CD4-positive, alpha-beta T cell treated with Interleukin-15 for 1 hour (primary cell): Measurements from ENCODE around the gene ACOX2.

Experiments
- DNase-seq: peaks from one replicate; pipeline ENCODE4 v3.0.0-alpha.2; 2020

ACOX2 gene

DNA sequence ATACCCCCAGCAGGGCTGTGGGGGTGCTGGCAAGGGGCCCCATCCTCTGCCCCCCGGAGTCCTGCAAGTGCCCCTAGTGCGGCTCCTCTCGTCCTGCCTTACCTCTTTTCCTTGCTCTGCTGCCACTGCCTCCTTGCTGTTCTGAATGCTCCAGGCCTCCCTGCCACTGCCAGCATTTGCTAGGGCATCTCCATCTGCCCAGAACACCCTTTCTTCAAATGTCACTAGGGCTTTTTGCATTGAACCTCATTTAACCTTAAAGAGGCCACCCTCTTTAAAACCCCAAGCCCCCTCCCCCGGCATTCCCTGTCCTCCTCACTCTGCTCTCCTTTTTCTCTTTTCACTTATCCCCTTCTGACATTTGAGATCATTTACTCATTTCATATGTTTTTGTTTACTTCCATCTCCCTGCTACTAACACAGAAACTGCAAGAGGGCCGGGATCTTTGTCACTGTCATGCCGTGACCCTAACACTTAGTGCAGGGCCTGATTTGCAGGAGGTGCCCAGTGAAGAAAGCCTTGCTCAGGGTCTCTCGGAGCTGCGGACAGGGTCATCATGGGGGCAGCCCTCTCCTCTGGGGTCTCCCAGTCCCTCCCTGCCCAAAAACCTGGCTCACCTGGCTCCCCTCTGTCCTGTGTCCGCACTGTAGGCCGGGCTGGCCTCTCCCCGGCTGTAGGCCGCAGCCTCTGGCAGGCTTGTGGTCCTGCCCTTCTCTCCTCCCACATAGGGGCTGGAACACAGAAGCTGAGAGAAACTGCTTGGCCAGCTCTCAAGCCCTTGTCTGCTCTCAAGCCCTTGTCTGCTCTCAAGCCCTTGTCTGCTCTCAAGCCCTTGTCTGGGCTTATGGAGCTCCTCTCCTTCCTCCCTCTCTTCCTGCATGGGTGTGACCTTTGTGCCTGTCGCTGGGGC is at the start of gene ACOX2:
Gene ACOX2, minus strand, starts transcription at position 690 of the 911 bp plus-strand sequence. CDS start 2,084 bp downstream, outside the sequence.
- DNase-seq = no peak

DNA sequence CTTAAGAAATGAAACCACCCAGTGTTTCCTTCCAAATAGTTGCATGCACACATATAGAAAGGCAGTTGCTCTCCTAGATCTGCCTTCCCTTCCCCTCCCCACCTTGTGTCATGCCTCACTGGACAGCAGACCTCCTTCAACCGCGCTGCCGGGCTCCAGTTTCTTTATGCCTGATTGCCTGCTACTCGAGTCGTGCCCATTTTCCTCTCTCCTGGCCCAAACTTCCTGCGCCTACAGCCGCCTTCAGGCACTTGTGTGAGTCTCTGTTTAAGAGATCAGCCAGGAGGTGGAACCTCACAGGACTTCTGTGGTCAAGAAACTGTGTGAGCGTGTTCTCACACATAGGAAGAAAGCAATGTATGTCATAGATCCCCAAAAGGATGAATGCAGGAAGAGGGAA is 49.0 kb upstream of the ACOX2 start:
- DNase-seq = no peak

DNA sequence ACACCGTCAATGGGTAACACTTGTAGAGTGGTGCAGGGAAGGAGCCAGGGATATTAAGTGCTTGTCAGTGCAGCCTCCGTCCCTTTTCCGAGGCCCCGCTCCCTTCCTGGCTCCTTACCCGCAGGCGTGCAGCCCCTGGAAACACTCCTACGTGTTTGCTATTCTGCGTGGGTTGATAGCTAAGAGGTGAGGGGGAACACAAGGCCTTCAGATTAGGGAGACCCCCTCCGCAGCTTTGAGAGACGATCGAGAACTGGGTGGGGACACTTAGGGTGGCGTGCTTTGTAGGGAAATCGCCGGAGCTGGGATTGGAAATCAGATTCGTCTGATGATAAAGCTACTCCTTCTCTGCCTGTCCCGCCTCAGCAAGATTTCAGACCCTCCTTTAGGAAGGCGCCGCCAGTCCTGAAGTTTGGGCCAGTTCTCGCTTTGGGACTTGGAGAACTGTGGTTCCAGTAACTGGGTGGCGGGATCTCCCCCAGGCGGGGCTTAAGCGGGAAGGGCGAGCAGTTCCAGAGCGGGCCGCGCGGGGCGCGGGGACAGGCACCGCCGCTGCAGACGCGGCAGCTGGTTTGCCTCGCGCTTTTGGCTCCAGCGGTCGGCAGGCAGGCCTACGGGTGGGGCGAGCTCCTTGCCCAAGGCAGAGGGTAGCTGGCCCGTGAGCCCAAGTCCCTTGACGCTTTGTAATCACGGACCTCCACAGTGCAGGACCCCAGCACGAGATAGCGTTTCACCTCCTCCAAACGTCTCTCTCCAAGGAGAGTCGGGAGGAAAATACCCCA is 48.2 kb upstream of the ACOX2 start:
- DNase-seq = peak; percentile 52

DNA sequence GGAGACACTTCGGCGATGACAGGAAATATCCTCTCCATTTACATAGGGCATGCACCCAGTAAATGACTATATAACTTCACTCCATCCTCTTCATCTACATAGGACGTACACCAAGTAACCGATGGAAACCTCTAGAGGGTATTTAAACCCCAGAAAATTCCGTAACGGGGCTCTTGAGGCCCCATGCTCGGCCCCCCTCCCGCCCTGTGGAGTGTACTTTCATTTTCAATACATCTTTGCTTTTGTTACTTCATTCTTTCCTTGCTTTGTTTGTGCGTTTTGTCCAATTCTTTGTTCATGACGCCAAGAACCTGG is 47.7 kb upstream of the ACOX2 start:
- DNase-seq = no peak

DNA sequence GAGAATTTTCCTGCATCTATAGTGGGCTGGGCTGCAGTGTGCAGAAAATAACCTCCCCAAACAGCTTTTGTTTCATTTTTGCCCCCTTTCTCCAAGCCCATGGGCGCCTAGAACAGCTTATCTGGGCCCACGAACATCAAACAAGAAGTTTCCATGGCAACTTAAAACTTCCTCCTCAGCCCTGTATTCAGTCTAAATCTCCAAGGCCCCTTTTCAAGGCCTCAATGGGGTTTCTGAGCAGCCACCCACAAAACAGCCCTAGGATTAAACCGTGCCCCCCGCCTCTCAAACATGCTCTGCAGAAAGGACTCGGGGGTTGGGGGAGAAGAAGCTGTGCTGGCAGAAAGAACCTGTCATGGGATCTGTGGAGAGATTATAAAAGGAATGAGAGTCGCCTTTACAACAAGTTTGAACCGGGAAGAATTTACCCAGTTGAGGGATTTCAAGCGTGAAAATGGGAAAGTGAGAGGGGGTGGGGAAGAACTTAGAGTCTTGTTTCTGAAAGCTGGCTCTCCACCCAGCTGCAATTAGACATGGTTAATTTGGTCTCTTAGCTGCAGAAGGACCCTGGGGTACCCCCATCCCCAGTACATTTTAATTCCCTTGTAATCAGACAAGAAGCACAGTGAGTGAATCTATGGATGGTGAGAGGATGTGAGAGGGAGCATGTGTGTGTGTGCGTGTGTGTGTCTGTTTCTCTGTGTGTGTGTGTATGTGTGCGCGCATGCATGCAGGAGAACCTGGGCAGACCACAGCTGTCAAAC is 44.5 kb upstream of the ACOX2 start:
- no peak for DNase-seq

DNA sequence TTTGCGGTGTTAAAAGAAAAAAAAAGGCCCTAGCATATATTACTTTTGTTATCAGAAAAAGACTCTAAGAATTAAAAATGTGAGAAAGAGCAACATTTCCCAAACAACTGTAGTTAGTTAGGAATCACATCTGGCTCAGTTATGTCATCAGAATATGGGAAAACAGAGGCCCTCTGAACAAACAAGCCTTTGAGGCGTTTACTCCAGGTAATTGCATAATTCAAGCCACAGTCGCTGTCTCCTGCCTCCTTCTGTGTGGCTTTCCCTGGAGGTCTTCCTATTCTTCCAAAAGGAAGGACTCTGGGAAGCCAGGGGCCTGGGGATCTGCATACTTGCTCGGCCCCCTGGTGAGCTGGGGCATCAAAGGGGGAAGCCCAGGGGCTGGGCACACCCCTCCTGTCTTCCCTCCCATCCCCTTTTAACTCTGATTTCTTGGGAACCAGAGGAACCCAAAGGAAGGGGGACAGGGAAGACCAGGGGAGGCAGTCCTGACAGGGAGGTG is 43.9 kb upstream of the ACOX2 start:
- no peak for DNase-seq

DNA sequence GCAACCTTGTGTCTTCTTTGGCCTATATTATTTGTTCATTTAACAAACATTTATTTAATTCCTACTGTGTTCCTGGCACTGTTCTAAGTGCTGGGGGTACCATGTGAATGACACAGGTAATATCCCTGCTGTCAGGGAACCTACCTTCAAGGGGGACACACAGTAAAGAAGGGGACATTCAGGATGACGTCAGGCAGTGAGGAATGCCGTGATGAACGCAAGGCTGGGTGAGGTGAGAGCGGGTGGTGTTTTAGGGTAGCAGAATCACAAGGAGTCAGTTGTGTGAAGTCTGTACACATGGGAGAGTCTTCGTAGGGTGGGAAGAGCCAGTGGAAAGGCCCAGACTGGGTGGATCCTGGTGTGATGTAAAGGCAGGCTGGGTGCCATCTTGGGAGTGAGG is 41.9 kb upstream of the ACOX2 start:
- no peak for DNase-seq

DNA sequence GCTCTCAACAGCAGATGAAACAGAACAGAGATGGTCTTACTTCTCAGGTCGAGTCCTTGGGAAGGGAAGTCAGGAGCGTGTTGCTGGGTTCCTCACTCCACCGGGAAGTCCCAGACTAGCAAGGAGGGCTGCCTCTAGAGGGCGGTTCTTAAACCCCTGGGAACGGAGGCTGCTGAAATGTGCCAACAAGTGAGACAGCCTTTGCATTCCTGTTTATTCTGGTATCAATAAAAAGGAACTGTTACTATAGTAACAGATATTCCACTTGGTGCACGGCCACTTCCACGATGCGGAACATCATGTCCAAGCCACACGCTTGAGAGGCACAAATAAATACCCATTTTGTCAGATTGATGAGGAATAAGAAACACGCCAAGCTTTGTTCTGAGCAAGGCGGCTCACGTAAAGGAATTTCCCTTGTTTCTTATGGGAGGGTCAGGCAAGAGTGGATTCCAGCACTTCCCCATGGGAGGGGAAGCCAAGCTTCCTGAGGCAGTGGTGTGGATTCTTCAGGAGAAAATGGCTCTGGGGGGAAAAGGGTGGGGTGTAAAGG is 40.4 kb upstream of the ACOX2 start, which contains the start of gene FAM107A:
Gene FAM107A, minus strand, starts transcription at position 123 of the 553 bp plus-strand sequence. CDS start 7,531 bp downstream, outside the sequence.
- DNase-seq = no peak

DNA sequence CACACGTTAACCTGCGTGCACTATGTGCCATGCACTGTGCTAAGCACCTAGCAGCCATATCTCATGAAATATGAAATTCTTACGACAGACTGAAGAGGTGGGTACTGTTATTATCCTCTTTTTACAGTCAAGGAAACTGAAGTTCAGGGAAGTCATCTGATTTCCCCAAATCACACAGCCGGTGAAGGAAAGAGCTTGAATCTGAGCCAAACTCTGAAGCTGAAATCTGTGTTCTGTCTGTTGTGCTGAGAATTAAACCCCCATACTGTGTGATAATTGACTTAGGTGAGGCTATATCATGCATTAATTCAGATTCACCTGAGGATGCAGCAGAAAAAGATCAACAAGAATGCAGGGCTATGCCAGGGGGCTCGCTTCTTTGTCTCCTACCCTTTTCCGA is 39.7 kb upstream of the ACOX2 start:
- DNase-seq = no peak

DNA sequence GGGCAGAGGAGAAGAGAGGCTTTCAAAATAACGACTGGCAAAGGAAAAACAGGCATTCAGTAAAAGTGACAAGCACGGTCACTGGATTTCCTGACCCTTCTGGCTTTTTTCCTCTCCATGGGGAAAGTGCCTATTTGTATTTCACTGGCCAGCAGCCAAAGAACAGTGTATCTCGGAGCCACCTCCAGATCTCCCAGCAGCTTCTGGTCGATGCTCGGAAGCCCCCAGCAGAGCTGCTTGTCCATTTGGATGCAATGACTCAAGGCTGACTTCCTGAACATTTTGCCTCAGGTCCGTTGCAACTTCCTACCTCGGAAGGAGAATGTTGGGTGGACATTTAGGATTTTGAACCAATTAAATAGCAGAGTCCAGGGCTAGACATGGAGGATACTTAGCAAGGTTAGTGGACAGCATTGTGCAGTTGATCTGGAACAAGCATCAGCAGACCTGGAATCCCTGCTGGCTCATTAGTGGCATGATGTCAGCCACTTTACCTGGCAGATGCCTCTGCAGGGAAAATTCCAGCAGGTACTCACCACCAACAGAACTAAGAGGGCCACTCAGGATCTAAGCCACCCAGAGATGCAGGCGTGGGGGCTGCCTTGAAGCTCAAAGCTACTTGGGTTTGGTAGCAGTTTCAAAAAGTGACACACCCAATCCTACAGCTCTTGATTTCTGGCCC is 39.1 kb upstream of the ACOX2 start:
- DNase-seq = no peak

DNA sequence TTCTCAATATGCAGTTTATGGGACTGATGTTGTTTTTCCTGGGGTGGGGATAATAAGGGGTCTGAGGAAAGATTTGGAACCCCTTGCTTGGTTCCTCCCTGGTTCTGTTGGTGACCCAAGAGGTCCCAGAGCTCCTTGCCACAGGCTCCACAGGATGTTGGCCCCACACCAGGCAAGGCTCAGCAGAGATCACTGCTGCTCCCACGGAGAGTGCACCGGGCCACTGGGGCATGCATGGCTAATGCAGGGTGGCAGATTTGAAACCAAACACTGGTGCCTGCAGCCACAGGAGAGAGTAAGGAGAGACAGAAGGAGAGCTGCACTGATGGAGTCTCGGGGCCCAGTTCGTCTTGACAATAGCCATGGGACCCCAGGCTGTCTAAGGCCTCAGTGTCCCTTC is 37.7 kb upstream of the ACOX2 start:
- no peak for DNase-seq

DNA sequence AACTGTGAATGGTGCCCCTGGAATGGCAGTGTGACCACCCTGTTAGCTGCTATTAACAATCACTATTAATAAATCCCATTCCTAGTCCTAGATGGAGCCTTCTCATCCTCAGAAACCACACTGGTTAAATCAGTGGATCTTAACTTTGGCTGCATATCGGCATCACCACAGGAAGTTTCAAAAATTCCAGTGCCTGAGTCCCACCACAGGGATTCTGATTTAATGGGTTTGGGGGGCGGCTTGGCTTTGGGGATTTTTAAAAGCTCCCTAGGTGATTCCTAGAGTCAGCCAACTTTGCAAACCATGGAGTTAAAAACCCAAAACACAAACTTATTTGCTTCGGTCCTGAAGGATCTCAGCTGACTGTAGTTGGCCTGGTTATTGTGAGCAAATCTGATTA is 37.1 kb upstream of the ACOX2 start:
- no peak for DNase-seq

DNA sequence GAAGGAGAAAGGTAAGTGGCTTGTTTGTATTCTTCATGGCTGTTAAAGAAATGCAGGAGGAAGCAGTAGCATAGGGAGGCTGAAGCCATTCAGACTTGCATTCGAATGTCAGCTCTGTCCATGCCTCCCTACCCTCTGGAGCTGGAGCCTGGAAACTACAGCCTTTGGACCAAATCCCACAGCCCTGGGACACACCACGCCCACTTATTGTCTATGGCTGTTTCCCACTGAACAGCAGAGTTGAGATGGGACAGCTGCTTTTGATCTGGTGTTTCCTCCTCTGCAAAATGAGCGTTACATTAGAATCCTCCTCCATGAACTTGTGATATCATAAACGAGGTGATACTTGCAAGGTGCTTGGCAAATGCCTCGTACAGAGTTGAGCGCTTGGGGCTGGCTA is 36.6 kb upstream of the ACOX2 start:
- no peak for DNase-seq

DNA sequence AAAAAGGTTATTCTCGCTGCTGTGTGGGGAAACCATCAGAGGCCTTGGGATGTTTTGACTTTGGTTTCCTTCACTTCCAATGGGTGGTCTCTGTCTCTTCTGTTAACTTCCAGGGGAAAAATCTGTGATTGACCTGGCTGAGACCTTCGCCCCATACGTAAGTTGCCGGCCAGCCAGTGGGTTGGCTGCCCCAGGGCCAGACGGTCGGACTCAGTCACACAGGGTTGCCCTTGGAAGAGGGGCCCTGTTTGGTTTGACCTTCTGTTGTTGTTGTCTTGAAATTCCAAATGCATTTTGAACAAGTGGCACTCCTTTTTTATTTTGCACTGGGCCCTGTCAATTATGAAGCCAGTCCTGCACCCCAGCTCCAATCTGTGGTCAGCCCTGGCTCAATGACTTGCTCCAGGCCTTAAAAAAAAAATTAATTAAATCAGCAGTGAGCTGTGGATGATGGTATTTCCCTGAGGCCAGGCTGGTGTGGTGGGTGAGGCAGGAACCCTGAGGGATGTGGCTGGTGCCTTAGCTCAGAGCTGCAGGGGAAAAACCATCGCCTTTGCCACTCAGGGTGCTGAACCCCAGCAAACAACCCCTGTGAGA is 35.7 kb upstream of the ACOX2 start:
- DNase-seq = no peak

DNA sequence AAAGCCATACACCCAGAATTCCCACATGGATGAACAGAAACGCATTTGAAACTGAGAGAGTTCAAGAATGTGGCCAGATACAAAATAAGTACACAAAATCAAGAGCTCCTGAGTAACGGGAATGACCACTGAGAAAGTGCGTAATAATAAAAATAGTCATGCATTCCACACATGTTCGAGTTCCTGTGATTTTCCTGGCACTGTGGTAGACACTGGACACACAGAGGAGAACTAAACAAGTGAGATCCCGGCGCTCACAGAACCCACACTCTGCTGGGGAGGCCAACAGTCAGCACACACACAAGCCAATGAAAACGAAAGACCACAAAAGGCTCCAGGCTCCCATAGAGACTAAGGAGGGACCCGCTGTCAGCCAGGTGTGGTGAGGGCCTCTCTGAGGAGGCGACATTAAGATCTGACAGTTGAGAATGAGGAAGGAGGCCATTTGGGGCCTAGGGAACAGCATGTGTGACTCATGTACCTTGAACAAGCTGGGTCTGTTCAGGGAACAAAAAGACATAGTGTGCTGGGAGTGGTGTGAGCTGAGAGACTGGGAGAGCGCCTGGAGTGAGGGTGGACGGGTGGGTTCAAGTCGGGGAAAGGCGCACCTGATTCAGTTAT is 35.1 kb upstream of the ACOX2 start:
- no peak for DNase-seq

DNA sequence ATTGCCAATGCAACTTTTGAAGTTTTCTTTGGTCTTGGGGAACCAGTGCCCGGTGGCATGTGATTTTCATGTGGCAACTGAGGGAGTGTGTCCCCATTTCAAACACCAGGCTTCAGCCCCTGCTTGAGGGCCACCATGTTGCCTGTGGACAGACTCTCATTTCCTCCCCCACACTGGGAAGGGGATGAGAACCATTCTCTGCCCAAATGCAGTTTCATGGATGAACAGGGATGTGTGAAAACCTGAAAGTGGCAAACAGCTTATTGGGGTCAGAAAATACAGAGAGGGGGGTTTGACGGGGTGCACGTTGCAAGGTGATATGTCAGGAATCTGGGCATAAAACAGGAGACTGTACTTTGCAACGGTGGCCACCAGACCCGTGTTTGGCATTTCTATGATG is 33.9 kb upstream of the ACOX2 start:
- DNase-seq = no peak

DNA sequence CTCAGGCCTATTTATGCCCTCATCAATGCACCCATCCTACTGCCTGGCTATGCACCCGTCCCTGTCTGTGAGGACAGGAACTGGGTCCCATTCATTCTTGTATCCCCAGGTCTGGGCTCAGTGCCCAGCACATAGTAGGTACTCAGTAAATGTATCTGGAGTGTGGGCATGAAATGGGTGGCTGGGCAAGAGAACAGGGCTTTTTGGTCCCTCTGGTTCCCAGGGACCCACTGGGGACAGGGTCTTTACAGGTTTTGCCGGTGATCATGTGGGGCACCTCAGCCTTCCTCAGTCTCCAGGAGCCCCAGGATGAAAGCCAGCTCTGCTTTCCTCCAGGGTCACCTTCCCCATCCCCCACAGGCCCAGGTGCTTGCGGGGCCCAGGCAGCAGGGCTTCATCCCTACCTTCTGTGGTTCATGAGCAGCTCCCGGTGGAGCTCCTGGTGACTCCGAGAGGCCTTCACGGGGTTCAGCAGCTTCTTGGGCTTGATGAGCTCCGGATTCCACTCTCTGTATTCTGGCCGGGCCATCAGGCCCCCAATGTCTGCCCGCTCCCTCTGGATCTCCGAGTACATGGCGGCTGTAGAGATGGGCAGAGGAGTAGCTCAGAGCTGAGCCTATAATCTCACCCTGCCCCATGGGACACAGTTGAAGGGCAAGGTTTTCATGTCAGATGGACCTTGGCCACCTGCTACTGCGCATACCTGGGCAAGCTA is 32.5 kb upstream of the ACOX2 start:
- DNase-seq = no peak

DNA sequence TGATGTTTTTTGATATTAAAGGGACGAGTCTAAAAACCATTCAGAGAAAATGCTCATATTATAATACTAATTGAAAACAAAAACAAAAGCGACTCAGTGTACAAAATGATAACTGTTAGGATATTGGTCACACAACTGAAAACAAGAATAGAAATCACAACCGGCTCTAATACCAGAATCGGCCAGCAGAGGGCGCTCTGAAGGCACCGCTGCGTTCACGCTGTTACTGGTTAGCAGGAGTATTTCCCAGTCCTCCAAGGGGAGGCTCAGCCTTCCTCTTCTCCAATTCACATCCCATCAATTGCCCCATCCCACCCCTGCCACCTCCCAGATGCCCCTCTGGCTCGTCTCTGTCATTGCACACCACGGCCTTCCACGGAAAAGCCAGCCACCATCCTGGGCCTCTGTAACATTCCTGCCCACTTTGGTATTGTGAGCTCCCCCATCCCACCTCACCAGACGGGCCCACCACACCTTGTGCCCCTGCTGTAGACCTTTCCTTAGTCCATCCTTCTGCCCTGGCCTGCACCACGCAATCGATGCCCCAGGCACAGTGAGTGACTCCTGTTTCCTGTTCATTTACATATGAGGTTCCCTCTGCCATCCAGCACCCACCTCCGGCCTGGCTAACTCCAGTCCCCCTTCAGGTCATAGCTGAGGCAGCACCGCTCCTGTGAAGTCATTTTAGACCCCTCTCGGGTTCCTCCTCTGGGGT is 31.7 kb upstream of the ACOX2 start:
- DNase-seq = peak; percentile 46

DNA sequence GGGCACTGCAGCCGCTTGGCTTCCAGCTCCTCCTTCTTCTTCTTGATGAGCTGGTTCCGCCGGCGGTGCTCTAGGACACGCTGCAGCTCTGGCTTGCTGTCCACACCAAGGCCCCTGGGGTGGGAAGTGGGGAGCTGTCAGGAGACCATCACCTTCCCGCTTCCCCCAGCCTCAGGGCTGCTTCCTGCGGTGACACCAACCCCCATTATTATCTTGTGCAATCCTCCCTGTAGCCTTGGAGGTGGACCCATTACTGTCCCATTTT is 30.2 kb upstream of the ACOX2 start:
- DNase-seq = no peak
